GM21367 (cell line): ENCODE results near the gene OR7A10.
"Not testable (repeated sequence)": the region's sequence is repeated elsewhere in the genome, so short reads cannot be mapped to it uniquely, and the experiment has no call there.

Experiments
- ATAC-seq: cut with Tn5 transposase; IDR thresholded peaks from one replicate; pipeline ENCODE4 v1.9.1; 2021; ENCODE audit not compliant: unreplicated experiment

OR7A10 gene

DNA sequence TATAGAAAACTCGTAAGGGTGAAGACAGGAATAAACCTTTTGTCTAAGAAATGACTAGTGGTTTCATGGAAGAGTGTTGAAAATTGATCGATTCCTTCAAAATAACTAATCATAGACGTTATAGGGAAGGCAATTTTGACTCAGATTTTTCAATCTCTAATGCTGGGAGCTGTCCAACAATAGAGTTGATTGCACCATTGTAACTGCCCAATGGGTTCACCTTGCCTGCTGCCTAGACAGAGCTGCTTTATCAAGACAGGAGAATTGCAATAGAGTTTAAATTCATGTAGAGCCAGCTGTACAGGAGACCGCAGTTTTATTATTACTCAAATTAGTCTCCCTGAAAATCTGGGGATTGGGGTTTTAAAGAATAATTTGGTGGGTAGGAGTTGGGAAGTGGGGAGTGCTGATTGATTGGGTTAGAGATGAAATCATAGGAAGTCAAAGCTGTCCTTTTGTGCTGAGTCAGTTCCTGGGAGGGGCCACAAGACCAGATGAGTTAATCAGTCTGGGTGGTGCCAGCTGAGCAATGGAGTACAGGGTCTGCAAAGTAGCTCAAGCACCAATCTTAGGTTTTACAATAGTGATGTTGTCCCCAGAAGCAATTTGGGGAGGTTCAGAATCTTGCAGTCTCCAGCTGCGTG lies 53.5 kb downstream of the OR7A10 start:
- no peak for ATAC-seq

- ATAC-seq, result not testable (repeated sequence)
Measured at GRCh38 chr19:14792250-14792649, 56.5 kb downstream of the OR7A10 start.
